ENCODE results near the gene BPIFB1. TPM values are rescaled to one million over a fixed set of nuclear protein-coding genes. Genes with fewer than 3 reads are reported as not detected.

BPIFB1 gene
- total and polyA plus RNA-seq, 2 of the 13 experiments (the other 11 are each of a cell fraction or from before 2014, with no cell fraction given): 0.82 to 4.4 TPM

DNA sequence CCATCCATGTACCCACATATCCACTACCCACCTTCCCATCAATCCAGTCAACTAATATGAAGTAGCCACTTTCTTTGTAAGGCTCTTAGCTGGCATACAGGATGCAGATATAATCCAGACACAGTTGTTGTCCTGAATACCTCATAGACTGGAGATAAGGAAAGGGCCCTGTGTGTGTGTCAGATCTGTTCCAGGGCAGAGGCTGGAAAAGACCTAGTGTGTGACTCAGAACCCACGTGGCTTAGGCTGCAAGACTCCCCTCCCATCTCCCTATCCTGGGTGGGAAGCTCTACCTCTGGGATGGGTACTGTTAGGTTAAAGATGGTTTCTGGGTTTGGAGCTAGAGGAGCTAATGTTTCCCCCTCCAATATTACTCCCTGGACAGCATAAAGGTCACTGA is 43.6 kb upstream of the BPIFB1 start (continued):
- TF ChIP-seq ZNF33A (CRISPR knock-in tag; IDR thresholded peaks at IDR 0.05; ENCODE audit: borderline replicate concordance): no peak
- TF ChIP-seq, protein P1, sequence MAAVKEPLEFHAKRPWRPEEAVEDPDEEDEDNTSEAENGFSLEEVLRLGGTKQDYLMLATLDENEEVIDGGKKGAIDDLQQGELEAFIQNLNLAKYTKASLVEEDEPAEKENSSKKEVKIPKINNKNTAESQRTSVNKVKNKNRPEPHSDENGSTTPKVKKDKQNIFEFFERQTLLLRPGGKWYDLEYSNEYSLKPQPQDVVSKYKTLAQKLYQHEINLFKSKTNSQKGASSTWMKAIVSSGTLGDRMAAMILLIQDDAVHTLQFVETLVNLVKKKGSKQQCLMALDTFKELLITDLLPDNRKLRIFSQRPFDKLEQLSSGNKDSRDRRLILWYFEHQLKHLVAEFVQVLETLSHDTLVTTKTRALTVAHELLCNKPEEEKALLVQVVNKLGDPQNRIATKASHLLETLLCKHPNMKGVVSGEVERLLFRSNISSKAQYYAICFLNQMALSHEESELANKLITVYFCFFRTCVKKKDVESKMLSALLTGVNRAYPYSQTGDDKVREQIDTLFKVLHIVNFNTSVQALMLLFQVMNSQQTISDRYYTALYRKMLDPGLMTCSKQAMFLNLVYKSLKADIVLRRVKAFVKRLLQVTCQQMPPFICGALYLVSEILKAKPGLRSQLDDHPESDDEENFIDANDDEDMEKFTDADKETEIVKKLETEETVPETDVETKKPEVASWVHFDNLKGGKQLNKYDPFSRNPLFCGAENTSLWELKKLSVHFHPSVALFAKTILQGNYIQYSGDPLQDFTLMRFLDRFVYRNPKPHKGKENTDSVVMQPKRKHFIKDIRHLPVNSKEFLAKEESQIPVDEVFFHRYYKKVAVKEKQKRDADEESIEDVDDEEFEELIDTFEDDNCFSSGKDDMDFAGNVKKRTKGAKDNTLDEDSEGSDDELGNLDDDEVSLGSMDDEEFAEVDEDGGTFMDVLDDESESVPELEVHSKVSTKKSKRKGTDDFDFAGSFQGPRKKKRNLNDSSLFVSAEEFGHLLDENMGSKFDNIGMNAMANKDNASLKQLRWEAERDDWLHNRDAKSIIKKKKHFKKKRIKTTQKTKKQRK (IDR thresholded peaks at IDR 0.05; ENCODE audit: low read length): no peak
- no peak for TF ChIP-seq ZNF749 (CRISPR knock-in tag; IDR thresholded peaks at IDR 0.05; ENCODE audit: borderline replicate concordance)

DNA sequence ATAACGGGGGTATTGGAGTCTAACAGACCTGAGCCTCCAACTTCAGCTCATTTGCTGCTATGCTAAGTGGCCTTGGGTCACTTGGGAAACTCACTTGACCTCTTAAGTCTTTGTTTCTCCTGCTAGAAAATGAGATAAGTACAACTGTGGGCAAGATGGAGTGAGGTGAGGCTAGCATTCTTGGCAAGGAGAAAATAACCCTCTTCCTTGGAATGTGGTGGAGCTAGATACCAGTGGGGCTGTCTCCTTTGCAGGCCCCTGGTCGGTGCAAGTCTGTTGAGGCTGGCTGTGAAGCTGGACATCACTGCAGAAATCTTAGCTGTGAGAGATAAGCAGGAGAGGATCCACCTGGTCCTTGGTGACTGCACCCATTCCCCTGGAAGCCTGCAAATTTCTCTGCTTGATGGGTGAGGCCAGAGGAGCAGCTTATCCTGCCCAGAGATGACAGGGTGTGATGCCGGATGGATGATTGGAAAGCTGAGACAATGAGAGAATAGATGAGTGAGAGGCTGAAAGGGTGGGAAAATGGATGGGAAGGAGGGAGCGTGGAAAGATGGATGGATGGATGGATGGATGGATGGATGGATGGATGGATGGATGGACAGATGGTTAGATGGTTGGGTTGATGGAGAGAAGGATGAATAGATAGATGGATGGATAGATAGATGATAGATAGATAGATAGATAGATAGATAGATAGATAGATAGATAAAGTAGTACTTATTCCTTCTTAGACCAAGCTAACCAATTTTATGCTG is 42.9 kb upstream of the BPIFB1 start:
- no peaks in the 10 kb centered on the region for H3K36me3 ChIP-seq (replicated peaks in 1 of 2; ENCODE audit: control insufficient read depth in 1 of 2, insufficient read depth in 2 of 2, low read length in 2 of 2)
- FAIRE-seq: no peak
- no peak overlapping the region for H3K27ac ChIP-seq (ENCODE audit: extremely low read length, insufficient read depth, low read length)
- in situ Hi-C loops (cut with HindIII; ENCODE audit: extremely low pct_ligation_motif_present, low pct_unique_long_range_greater_than_20kb): no loop called here
- no peaks in the 10 kb centered on the region for H4K20me1 ChIP-seq (ENCODE audit: insufficient read depth, low read length)
- H2AFZ ChIP-seq (ENCODE audit: low read length): no peak overlapping the region
- H3K4me2 ChIP-seq (ENCODE audit: low read depth, low read length): no peak overlapping the region
- H3K9ac ChIP-seq (ENCODE audit: insufficient read depth, low read depth, low read length): no peak overlapping the region
- H3K27me3 ChIP-seq (ENCODE audit: control insufficient read depth in 1 of 2, insufficient read depth in 2 of 2, low read length in 2 of 2): peaks cover 0 to 13% of the 10 kb centered on the region in 2 experiments; a peak in 3 of 5 replicates
- ChIA-PET CTCF (ENCODE audit: low intra/inter-chr PET ratio, low total read pairs) (no interaction called here), POLR2A (no interaction called here)
- no peaks in the 10 kb centered on the region for H3K4me1 ChIP-seq (ENCODE audit: insufficient read depth, low read length)
- DNase-seq (ENCODE audit: low spot score): no peak
- WGBS (ENCODE audit: low lambda C conversion rate): 7% methylated on average over 4 of the region's 4 CpGs
- no peaks in the 10 kb centered on the region for H3K79me2 ChIP-seq (ENCODE audit: insufficient read depth, low read length)
- no TSS peak for BruUV-seq (replicated peaks)
- no peak for ATAC-seq
- intact Hi-C loops (cut with micrococcal nuclease; ENCODE audit: unreplicated experiment): no loop called here
- no peaks in the 10 kb centered on the region for H3K9me3 ChIP-seq (ENCODE audit: low read length)
- H3K4me3 ChIP-seq (replicated peaks in 1 of 3; ENCODE audit: insufficient read depth in 1 of 3, low read depth in 2 of 3, low read length in 3 of 3): no peak overlapping the region
- TF ChIP-seq MEIS1 (CRISPR knock-in tag; IDR thresholded peaks at IDR 0.05; ENCODE audit: borderline replicate concordance): no peak
- no peak for TF ChIP-seq HMG20B (CRISPR knock-in tag; conservative IDR thresholded peaks at IDR 0.05)
- TF ChIP-seq, protein P2, sequence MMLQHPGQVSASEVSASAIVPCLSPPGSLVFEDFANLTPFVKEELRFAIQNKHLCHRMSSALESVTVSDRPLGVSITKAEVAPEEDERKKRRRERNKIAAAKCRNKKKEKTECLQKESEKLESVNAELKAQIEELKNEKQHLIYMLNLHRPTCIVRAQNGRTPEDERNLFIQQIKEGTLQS (CRISPR knock-in tag; IDR thresholded peaks at IDR 0.05): no peak
- TF ChIP-seq TBP (CRISPR knock-in tag; IDR thresholded peaks at IDR 0.05): no peak
- no peak for TF ChIP-seq ZBTB3 (CRISPR knock-in tag; IDR thresholded peaks at IDR 0.05; ENCODE audit: borderline replicate concordance, low read depth)
- no peak for TF ChIP-seq THRA (CRISPR knock-in tag; IDR thresholded peaks at IDR 0.05; ENCODE audit: borderline replicate concordance)
- no peak for TF ChIP-seq RARG (CRISPR knock-in tag; IDR thresholded peaks at IDR 0.05; ENCODE audit: low read depth)
- TF ChIP-seq ZNF777 (CRISPR knock-in tag; IDR thresholded peaks at IDR 0.05): no peak
- no peak for TF ChIP-seq KDM4B (CRISPR knock-in tag; IDR thresholded peaks at IDR 0.05)
- no peak for TF ChIP-seq ZNF747 (CRISPR knock-in tag; IDR thresholded peaks at IDR 0.05; ENCODE audit: borderline replicate concordance)
- no peak for TF ChIP-seq RBM39 (IDR thresholded peaks at IDR 0.05; ENCODE audit: low read depth, low read length, poor library complexity, severe bottlenecking)
- TF ChIP-seq, protein P3, sequence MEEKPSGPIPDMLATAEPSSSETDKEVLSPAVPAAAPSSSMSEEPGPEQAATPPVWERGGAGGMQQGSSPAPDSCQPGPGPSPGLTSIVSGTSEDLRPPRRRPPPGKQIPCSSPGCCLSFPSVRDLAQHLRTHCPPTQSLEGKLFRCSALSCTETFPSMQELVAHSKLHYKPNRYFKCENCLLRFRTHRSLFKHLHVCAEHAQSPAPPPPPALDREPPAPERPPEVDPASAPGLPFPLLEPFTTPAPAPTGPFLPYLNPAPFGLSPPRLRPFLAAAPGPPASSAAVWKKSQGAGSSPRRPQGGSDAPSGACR (CRISPR knock-in tag; IDR thresholded peaks at IDR 0.05): no peak
- TF ChIP-seq NFE2L1 (CRISPR knock-in tag; IDR thresholded peaks at IDR 0.05; ENCODE audit: borderline replicate concordance): no peak
- TF ChIP-seq ZSCAN30 (CRISPR knock-in tag; IDR thresholded peaks at IDR 0.05): no peak

All from HepG2 (cell line).